Activated T-helper 1 cell treated with anti-CD3 and anti-CD28 coated beads, Interleukin-12 subunit alpha, Interleukin-12 subunit beta, Interleukin-2, Interleukin-4 antibody, amounts not matched to agents 30 ng/mL and 10 ng/mL and 1 ng/mL, durations not matched to agents 14 hours and 24 hours and 36 hours (primary cell): ENCODE measurements around the gene ZKSCAN2. TPM values are rescaled to one million over a fixed set of nuclear protein-coding genes. Genes with fewer than 3 reads are reported as not detected.

ENCODE experiments used
- DNase-seq: peaks from one replicate; pipeline ENCODE4 v3.0.0; 2021; ENCODE audit warnings: low spot score
- H3K27ac Mint-ChIP-seq: one replicate; pipeline ENCODE4 v1.8.0; 2021; ENCODE audit warnings: mild to moderate bottlenecking, mixed read lengths
- H3K27me3 Mint-ChIP-seq: one replicate; pipeline ENCODE4 v1.8.0; 2022; ENCODE audit warnings: mild to moderate bottlenecking, moderate library complexity, mixed read lengths; ENCODE audit not compliant: insufficient read depth
- H3K36me3 Mint-ChIP-seq: one replicate; pipeline ENCODE4 v1.8.0; 2021; ENCODE audit warnings: low read depth, mixed read lengths
- H3K4me1 Mint-ChIP-seq: one replicate; pipeline ENCODE4 v1.8.0; 2021; ENCODE audit warnings: low read depth, mixed read lengths
- H3K4me3 Mint-ChIP-seq: one replicate; pipeline ENCODE4 v1.8.0; 2021; ENCODE audit warnings: mild to moderate bottlenecking, moderate library complexity, mixed read lengths
- H3K9me3 Mint-ChIP-seq: one replicate; pipeline ENCODE4 v1.8.0; 2021; ENCODE audit warnings: mixed read lengths
- intact Hi-C: fragments of 100-400 bp; cut with micrococcal nuclease; formaldehyde crosslinking; loops from one replicate; pipeline ENCODE4 v1.15.1; 2024
- total RNA-seq: library from RNA; stranded (reverse); gene quantifications from 2 replicates; pipeline ENCODE4 v1.2.3, GENCODE V29; 2022

Gene ZKSCAN2
- total RNA-seq, 1 donor from 2014 or later, result 6.4 TPM

DNA sequence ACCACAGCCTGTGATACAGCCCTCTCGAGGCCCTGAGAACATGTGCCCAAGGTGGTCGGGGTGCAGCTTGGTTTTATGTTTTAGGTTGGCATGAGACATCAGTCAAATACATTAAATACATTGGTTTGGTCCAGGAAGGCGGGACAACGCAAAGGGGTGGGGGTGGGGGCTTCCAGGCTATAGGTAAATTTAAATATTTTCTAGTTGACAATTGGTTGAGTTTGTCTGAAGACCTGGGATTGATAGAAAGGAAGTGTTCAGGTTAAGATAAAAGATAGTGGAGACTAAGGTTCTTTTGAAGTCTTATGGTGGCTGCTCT is 1.2 kb upstream of the ZKSCAN2 start:
- Mint-ChIP-seq H3K27me3 (peaks cover 2% of the 10 kb centered on the region), H3K4me3 (peak overlapping the region; percentile 91), H3K36me3 (peaks cover 28% of the 10 kb centered on the region), H3K4me1 (peaks cover 43% of the 10 kb centered on the region), H3K27ac (peak overlapping the region; percentile 92), H3K9me3 (no peaks in the 10 kb centered on the region)
- intact Hi-C loops, result loop anchor here (1.0 to 10.0 kb wide), 5 partner anchors 26 to 1993 kb away; partner anchors contain the start of genes EARS2 and UBFD1
- no peak for DNase-seq

DNA sequence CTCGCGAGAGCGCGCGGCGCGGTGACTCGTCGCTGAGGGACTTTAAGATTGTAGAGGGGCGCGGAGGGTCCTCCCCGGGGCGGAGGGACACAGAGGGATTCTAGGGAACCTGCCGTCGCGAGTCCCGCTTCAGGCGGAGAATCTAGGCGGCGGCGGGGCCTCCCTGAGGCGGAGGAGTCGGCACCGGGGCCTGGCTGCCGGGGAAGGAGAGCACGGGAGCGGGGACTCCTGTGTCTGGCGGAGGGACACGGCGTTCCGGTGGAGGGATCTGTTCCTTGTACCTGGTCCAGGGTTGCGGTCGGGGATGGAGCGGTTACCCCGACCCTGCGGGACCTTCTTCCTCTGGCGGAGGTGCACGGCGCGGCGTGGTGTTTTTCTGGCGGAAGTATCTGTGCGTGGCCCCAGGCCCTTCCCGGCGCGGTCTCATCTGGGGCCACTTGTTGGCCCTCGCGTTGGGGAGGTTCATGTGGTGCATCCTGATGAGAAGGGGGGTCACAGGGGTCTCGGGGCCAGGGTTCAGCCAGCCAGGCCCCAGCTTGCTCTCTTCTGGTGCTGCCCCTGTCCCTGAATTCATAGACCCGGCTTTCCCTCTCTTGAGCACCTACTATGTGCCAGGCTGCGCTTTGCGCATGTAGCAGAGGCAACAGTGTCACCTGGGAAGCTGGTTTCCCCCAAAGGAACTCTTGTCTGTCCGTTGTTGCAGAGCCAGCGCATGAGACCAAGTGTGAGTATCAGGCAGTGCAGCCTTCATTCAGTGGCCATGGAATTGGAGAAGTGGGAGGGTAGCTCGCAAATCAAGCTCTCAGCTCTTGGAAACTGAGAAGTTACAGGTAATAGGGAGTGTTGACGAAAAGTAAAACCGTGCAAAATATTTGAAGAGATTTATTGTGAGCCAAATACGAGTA is 563 bp upstream of the ZKSCAN2 start:
- no peaks in the 10 kb centered on the region for H3K9me3 Mint-ChIP-seq
- intact Hi-C loops, result loop anchor here (1.0 to 10.0 kb wide), 9 partner anchors 25 to 1994 kb away; partner anchors contain the start of genes ARHGAP17, EARS2, LCMT1 and UBFD1
- peak; percentile 69 for DNase-seq
- peak overlapping the region; percentile 91 for H3K4me3 Mint-ChIP-seq
- peaks cover 2% of the 10 kb centered on the region for H3K27me3 Mint-ChIP-seq
- H3K36me3 Mint-ChIP-seq, result peaks cover 27% of the 10 kb centered on the region
- H3K27ac Mint-ChIP-seq, result peak overlapping the region; percentile 92
- peaks cover 46% of the 10 kb centered on the region for H3K4me1 Mint-ChIP-seq

DNA sequence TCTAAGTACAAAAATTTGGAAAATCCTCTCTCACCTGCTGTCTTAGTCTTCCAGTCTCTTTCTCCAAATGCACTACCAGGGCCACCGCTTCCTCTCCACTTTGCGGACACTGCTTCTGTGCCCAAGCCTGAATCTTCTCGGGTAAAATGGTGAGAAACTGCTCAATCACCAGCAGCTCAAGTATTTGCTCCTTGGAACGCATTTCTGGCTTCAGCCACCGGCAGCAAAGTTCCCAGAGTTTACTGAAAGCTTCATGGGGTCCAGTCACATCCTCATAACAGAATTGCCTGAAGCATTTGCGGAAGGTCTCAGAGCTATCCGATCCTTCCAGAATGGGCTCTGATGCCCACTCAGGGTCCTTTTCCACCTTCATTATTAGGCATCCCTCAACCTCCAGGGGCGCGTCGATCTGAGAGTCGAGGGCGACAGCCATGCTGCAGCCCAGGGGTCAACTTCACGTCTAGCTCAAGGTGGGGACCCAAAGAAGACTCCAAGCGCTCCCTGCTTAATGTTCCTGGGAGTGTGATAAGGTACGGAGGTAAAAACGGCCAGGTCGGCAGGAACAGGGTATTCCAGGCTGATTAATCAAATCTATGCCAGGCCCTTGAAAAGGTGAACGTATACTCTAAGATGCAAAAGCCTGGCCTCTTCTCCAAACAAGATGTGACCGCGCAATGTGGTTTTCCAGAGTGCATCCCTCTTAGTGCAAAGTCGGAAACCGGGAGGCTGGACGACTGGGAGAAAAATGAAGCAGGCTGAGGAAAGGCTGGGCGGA is 763 bp downstream of the ZKSCAN2 start:
- H3K36me3 Mint-ChIP-seq, result peaks cover 23% of the 10 kb centered on the region

DNA sequence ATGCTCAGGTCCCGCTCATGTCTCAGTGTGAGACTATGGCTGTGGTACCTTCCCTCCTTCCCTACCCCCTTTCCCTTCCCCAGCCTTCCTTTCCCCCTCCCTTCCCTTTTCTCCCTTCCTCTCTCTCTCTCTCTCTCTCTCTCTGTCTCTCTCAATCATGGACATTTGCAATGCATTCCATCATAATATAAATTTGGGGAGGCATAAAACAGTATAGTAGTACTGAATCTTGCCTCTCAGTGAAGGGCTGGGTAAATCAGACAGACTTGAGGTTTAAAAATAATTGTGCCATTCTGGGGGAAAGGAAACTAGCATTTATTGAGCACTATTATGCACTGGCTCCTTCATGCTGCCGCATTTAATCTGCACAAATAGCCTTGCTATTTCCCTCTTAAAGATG is 4.3 kb downstream of the ZKSCAN2 start:
- Mint-ChIP-seq H3K4me1 (peaks cover 26% of the 10 kb centered on the region), H3K4me3 (no peak overlapping the region), H3K9me3 (no peaks in the 10 kb centered on the region), H3K27ac (no peak overlapping the region), H3K36me3 (peaks cover 22% of the 10 kb centered on the region), H3K27me3 (peaks cover 2% of the 10 kb centered on the region)
- intact Hi-C loops, result loop anchor here (10.0 kb wide), 2 partner anchors 709 to 1981 kb away; no protein-coding TSS in a partner anchor
- DNase-seq, result no peak

More for the DNA sequence above, 763 bp downstream of the ZKSCAN2 start:
- Mint-ChIP-seq H3K4me1 (peaks cover 53% of the 10 kb centered on the region), H3K9me3 (no peaks in the 10 kb centered on the region), H3K27me3 (peaks cover 2% of the 10 kb centered on the region), H3K4me3 (peak overlapping the region; percentile 91), H3K27ac (peak overlapping the region; percentile 97)
- no peak for DNase-seq
- intact Hi-C loops, result loop anchor here (1.0 to 10.0 kb wide), 8 partner anchors 146 to 1995 kb away; partner anchors contain the start of genes ARHGAP17, EARS2, LCMT1 and UBFD1

DNA sequence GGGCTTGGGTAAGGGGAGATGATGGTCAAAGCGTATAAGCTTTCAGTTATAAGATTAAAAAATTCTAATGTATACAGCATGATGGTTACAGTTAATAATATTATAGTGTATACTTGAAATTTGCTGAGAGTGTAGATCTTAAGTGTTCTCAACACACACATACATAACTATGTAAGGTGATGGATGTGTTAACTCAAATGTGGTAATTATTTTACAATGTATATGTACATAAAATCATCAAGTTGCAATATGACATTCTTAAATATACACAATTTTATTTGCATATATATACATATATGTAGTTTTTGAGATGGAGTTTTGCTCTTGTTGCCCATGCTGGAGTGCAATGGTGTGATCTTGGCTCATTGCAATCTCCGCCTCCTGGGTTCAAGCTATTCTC is 7.2 kb downstream of the ZKSCAN2 start:
- H3K27ac Mint-ChIP-seq, result no peak overlapping the region
- H3K4me3 Mint-ChIP-seq, result no peak overlapping the region
- no peaks in the 10 kb centered on the region for H3K27me3 Mint-ChIP-seq
- H3K9me3 Mint-ChIP-seq, result no peaks in the 10 kb centered on the region
- DNase-seq, result no peak
- H3K4me1 Mint-ChIP-seq, result peaks cover 10% of the 10 kb centered on the region
- intact Hi-C loops, result loop anchor here (10.0 kb wide), 2 partner anchors 706 to 1984 kb away; no protein-coding TSS in a partner anchor
- H3K36me3 Mint-ChIP-seq, result peaks cover 32% of the 10 kb centered on the region

DNA sequence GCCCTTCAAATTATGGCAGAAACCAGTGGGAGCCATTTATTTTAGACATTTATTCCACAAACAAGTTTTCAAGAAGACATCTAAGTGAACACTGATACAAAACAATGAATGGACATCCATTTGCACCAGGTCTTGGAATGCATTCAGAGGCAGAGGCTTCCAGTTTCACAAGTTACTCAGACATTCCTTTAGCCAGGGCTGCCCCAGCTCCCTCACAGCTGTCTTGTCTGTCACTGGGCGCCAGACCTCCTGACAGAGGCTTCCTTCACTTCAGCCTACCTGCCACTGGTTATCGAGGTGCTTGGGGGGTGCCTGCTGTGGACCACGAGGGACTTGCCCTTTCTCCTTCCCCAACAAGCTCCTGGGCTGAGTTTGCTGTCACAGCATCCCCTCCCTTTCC is 21.7 kb downstream of the ZKSCAN2 start:
- DNase-seq, result no peak
- no peaks in the 10 kb centered on the region for H3K9me3 Mint-ChIP-seq
- H3K27ac Mint-ChIP-seq, result no peak overlapping the region
- intact Hi-C loops, result loop anchor here (2.0 kb wide), 1 partner anchor 1873 kb away; no protein-coding TSS in a partner anchor
- no peaks in the 10 kb centered on the region for H3K4me1 Mint-ChIP-seq
- H3K27me3 Mint-ChIP-seq, result no peaks in the 10 kb centered on the region
- H3K4me3 Mint-ChIP-seq, result no peak overlapping the region
- peaks cover 3% of the 10 kb centered on the region for H3K36me3 Mint-ChIP-seq

DNA sequence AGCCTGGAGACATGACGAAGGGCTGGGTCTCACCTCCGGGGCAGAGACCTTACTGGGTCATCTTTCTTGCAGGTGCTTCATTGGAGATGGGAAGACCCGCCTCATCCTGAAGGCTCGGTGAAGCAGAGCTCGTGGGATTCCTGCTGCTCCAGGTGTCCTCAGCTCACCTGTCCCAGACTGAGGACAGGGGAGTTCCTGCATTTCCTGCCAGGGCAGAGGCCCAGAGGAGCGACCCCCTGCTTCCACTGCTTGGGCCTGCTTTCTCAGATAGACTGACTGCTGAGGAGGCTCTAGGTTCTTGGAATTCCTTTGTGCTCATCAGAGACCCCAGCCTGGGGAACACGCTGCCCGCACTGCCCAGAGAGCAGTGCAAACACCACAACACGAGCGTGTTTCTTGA is 29.3 kb downstream of the ZKSCAN2 start:
- Mint-ChIP-seq H3K4me3 (no peak overlapping the region), H3K27me3 (peaks cover 3% of the 10 kb centered on the region), H3K9me3 (no peaks in the 10 kb centered on the region), H3K27ac (no peak overlapping the region), H3K36me3 (no peaks in the 10 kb centered on the region), H3K4me1 (no peaks in the 10 kb centered on the region)
- intact Hi-C loops, result loop anchor here (5.0 to 10.0 kb wide), 3 partner anchors 116 to 394 kb away; partner anchors contain the start of gene LCMT1
- DNase-seq, result no peak

DNA sequence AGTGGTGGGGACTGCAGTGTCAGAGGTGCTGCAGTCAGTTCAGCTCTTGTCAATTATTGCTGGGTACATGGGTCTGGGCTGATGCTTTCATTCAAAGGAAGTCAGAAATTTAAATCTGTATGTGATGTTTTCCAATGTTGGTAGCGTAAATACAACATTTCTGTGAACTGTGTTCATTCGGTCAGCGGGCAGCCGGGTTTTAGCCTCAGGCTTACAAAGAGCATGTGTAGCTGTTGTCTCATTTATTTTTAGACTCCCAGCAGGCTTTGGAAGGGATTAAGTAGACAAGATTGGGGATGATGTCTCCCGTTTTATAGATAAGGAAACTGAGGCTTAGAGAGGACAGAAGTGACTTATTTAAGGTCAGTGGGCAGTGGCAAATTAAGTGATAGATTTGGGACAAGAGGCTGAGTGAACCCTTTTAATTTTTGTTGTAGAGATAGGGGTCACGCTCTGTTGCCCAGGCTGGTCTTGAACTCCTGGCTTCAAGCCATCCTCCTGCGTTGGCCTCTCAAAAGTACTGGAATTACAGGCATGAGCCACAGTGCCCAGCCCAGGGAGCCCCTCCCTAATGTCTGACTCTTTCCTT is 32.8 kb downstream of the ZKSCAN2 start:
- no peak for DNase-seq
- Mint-ChIP-seq H3K36me3 (no peaks in the 10 kb centered on the region), H3K27ac (no peak overlapping the region), H3K27me3 (no peaks in the 10 kb centered on the region), H3K4me3 (no peak overlapping the region), H3K4me1 (no peaks in the 10 kb centered on the region), H3K9me3 (no peaks in the 10 kb centered on the region)
- intact Hi-C loops, result loop anchor here (1.0 to 10.0 kb wide), 5 partner anchors 98 to 390 kb away; partner anchors contain the start of gene LCMT1

DNA sequence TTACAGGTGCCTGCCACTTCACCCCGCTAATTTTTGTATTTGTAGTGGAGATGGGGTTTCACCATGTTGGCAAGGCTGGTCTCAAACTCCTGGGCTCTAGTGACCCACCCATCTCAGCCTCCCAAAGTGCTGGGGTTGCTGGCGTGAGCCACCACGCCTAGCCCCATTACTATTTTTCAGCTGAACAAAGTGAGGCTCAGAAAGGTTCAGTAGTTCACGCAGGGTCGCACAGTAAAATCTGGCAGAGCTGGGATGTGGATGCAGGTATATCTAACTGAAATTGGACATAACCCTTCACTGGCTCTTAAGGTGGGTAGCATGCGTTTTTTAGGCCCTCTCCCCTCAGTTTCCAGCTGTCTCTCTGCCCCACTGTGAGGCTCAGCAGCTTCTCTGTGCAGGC is 33.7 kb downstream of the ZKSCAN2 start:
- Mint-ChIP-seq H3K36me3 (no peaks in the 10 kb centered on the region), H3K9me3 (no peaks in the 10 kb centered on the region), H3K4me1 (no peaks in the 10 kb centered on the region), H3K27ac (no peak overlapping the region), H3K27me3 (no peaks in the 10 kb centered on the region), H3K4me3 (no peak overlapping the region)
- DNase-seq, result no peak
- intact Hi-C loops, result loop anchor here (10.0 kb wide), 2 partner anchors 319 to 389 kb away; no protein-coding TSS in a partner anchor

DNA sequence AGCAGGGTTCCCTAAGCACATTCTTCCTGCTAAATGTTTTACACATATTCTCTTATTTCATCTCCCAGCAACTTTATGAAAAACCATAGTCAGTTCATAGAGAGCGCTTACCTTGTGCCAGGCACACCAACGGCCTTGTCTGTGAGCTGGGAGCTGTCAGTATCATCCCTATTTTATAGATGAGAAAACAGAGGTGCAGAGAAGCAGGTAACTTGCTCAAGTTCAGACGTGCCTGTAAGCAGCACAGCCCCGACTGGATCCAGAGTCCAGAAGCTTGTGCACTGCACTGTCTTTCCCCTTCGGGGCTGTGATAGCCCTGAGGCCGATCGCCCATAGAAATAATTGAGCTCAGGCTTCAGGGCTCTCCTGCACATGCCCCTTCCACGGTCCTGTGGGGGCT is 34.7 kb downstream of the ZKSCAN2 start:
- intact Hi-C loops, result loop anchor here (10.0 kb wide), 2 partner anchors 318 to 388 kb away; no protein-coding TSS in a partner anchor
- DNase-seq, result no peak
- Mint-ChIP-seq H3K4me1 (no peaks in the 10 kb centered on the region), H3K4me3 (no peak overlapping the region), H3K27me3 (no peaks in the 10 kb centered on the region), H3K9me3 (no peaks in the 10 kb centered on the region), H3K27ac (no peak overlapping the region), H3K36me3 (no peaks in the 10 kb centered on the region)

DNA sequence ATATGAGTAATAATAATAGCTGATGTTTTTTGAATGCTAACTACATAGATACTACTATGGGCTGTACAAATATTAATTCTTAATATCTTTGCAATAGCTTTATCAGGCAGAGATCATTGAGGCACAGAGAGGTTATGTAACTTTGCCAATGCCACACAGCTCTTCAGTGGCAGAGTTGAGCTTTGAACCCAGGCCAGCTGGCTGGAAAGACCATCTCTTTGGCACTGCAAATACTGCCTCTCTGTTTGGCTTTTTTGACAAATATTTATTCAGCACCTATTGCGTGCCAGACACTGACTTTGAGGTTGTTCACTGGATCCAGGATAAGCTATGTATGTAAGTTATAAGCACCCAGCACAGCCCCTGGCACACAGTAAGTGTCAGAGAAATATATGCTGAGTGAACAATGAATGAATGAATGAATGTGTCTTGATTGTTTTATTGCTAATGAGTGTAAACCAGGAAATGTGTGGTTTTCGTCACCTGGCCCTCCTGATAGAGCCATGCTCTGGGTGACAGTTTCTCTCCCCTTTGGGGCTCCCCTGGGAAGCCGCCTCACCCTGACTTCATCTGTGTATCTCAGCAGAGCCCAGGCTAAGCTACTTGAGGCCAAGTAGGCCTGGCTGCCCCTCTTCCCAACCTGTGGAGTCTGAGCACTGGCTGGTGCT is 38.4 kb downstream of the ZKSCAN2 start:
- H3K36me3 Mint-ChIP-seq, result no peaks in the 10 kb centered on the region
- intact Hi-C loops, result no loop called here
- peaks cover 5% of the 10 kb centered on the region for H3K27me3 Mint-ChIP-seq
- H3K27ac Mint-ChIP-seq, result no peak overlapping the region
- no peak for DNase-seq
- H3K4me1 Mint-ChIP-seq, result no peaks in the 10 kb centered on the region
- no peaks in the 10 kb centered on the region for H3K9me3 Mint-ChIP-seq
- H3K4me3 Mint-ChIP-seq, result no peak overlapping the region

DNA sequence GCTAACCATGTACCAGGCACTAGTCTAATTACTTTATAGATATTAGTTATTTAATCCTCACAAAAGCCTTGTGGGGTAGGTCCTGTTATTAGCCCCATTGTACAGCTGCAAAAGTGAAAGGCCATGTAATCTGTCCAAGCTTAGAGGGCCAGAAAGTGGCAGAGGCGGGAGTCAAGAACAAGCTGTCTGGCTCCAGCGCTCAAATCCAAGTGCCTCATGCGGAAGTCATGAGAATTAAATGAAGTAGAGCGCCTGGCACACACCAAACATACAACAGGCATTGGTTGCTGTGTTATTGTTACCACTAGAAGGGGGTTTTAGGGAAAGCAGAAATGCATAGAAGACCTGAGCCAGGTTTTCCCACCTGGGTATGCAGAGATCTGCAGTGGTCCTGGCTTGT is 39.7 kb downstream of the ZKSCAN2 start:
- Mint-ChIP-seq H3K4me3 (no peak overlapping the region), H3K4me1 (no peaks in the 10 kb centered on the region), H3K36me3 (no peaks in the 10 kb centered on the region), H3K27ac (no peak overlapping the region), H3K27me3 (peaks cover 5% of the 10 kb centered on the region), H3K9me3 (no peaks in the 10 kb centered on the region)
- no peak for DNase-seq
- intact Hi-C loops, result no loop called here
